Right lobe of liver (tissue), 6 donors: ENCODE results near the gene FAM171A1. TPM values are rescaled to one million over a fixed set of nuclear protein-coding genes. Genes with fewer than 3 reads are reported as not detected.

Experiments used
- ATAC-seq, 4 donors: fragments of 200-7000 bp; cut with Tn5 transposase; one replicate each; pipeline ENCODE4 v1.9.1; 2020; ENCODE audit warnings: mild to moderate bottlenecking in 4 of 4, moderate library complexity in 4 of 4
- DNase-seq, 3 donors: peaks; one replicate each; pipeline ENCODE4 v3.0.0-alpha.2; 2020
- H3K27ac ChIP-seq, 3 donors: fragments of 200-600 bp; one replicate each; pipeline ENCODE4 v1.8.0; 2022
- H3K27me3 ChIP-seq, 2 donors: fragments of 200-600 bp; one replicate each; pipeline ENCODE4 v1.8.0; 2022
- H3K36me3 ChIP-seq, 4 donors: fragments of 200-600 bp; sonication (generic) in 1 of 4; one replicate each; pipeline versions ENCODE4 v1.5.1 to v1.8.0; 2017 to 2022; ENCODE audit warnings: control low read depth in 1 of 4
- H3K4me1 ChIP-seq, 4 donors: fragments of 200-600 bp; sonication (generic) in 1 of 4; one replicate each; pipeline versions ENCODE4 v1.5.1 to v1.8.0; 2017 to 2022; ENCODE audit warnings: control low read depth in 1 of 4
- H3K4me3 ChIP-seq, 3 donors: fragments of 200-600 bp; one replicate each; pipeline ENCODE4 v1.8.0; 2022
- H3K9me3 ChIP-seq, 4 donors: fragments of 200-600 bp; sonication (generic) in 1 of 4; one replicate each; pipeline versions ENCODE4 v1.5.1 to v1.8.0; 2017 to 2022; ENCODE audit warnings: control low read depth in 1 of 4
- POLR2A ChIP-seq: fragments of 450-650 bp; IDR thresholded peaks from one replicate; pipeline ENCODE4 v1.6.1; 2017; ENCODE audit warnings: antibody characterized with exemption, mild to moderate bottlenecking
- WGBS: methylation state at CpG from one replicate; pipeline ENCODE4 v1.1.6; 2018; ENCODE audit warnings: low coverage, low lambda C conversion rate; ENCODE audit not compliant: insufficient coverage; ENCODE audit errors: missing lambda C conversion rate; 5-methylcytosine and 5-hydroxymethylcytosine counted together
- intact Hi-C, 2 donors: fragments of 100-400 bp; cut with DNase I; formaldehyde crosslinking; loops; one replicate each; pipeline versions ENCODE4 v1.11.2 to v1.14.1; 2022
- total RNA-seq, 6 experiments: library from RNA; depleted of rRNA in 2 of 6; stranded (reverse); fragments of >200 nt in 2 of 6; fragmentation: NEBNext Ultra II Directional in 3 of 6; extraction: Animal tissue kit (Norgen Biotek cat#: 25700) in 3 of 6; gene quantifications; one replicate each; pipeline versions ENCODE4 v1.1.0 to v1.2.4, GENCODE V29; 2016 to 2023
- TF ChIP-seq, protein P1 (sequence below), 4 donors: fragments of 200-600 bp in 3 of 4; fragments of 450-650 bp in 1 of 4; IDR thresholded peaks; one replicate each; pipeline versions ENCODE4 v1.5.1 to v1.8.0; 2016 to 2022; ENCODE audit warnings: antibody characterized with exemption in 4 of 4, mild to moderate bottlenecking in 2 of 4
- donor health status: DM: no; HTN: yes; CAD: no.
- donor health status: DM: no; HTN: no; CAD: no.
- donor health status: DM: no; HTN: no; CAD: no.
- donor health status: DM: no; HTN: yes; CAD: no.
- donor health status: DM: no; HTN: yes; CAD: no.

The FAM171A1 gene
- total RNA-seq, 6 experiments from 2014 or later = 6.1 to 12.1 (median 10.3) TPM

DNA sequence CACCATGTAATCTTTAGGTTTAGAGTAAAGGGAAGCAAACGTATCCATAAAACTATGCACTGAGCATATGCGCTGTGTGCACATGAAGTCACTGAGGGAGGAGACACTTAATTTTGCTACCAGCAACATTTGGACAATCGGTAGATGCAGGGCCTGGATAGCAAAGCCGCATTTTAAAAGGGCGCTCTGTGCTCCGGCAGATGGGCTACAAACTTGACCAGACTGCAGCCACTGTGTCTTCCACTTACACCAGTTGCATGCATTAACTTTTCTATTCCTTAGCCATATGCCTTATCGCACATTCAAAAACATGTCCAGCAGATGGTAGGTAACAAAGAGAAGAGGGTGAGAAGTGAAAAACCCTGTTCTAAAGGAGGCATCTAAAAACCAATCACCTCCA, 18.3 kb downstream of the FAM171A1 start:
- no peaks in the 10 kb centered on the region for H3K9me3 ChIP-seq
- no peak overlapping the region for H3K27ac ChIP-seq
- intact Hi-C loops = no loop called here
- H3K4me1 ChIP-seq = peaks cover 0 to 19% (median 3%) of the 10 kb centered on the region in 4 donors
- DNase-seq = no peak
- WGBS = 95% methylated on average over 7 of the region's 7 CpGs
- no peak overlapping the region for H3K4me3 ChIP-seq
- no peaks in the 10 kb centered on the region for H3K36me3 ChIP-seq
- H3K27me3 ChIP-seq = no peaks in the 10 kb centered on the region
- ATAC-seq = no peak
- TF ChIP-seq POLR2A = no peak
- TF ChIP-seq, protein P1, sequence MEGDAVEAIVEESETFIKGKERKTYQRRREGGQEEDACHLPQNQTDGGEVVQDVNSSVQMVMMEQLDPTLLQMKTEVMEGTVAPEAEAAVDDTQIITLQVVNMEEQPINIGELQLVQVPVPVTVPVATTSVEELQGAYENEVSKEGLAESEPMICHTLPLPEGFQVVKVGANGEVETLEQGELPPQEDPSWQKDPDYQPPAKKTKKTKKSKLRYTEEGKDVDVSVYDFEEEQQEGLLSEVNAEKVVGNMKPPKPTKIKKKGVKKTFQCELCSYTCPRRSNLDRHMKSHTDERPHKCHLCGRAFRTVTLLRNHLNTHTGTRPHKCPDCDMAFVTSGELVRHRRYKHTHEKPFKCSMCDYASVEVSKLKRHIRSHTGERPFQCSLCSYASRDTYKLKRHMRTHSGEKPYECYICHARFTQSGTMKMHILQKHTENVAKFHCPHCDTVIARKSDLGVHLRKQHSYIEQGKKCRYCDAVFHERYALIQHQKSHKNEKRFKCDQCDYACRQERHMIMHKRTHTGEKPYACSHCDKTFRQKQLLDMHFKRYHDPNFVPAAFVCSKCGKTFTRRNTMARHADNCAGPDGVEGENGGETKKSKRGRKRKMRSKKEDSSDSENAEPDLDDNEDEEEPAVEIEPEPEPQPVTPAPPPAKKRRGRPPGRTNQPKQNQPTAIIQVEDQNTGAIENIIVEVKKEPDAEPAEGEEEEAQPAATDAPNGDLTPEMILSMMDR (IDR thresholded peaks at IDR 0.05) = no peak

DNA sequence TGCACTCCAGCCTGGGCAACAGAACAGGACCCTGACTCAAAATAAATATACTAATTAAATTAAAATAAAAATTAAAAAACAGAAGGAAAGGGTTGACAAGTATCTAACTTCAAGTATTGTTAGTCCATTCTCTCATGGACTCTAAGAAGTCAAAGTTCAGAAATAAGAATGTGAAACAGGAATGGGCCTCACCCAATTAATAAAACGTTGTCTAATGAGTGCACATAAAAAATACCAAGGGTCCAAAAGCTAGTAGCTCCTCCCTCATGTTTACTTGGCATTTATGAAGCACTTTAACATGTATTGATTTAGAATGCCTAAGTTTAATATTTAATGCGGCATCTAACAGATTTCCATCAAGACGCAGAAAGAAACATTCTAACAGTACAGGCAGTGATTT, 18.9 kb downstream of the FAM171A1 start:
- 68% methylated on average over 3 of the region's 3 CpGs for WGBS
- ATAC-seq (no peak), DNase-seq (no peak)
- H3K36me3 ChIP-seq = no peaks in the 10 kb centered on the region
- TF ChIP-seq POLR2A = no peak
- TF ChIP-seq, protein P1 (IDR thresholded peaks at IDR 0.05) = no peak
- no peak overlapping the region for H3K4me3 ChIP-seq
- intact Hi-C loops = no loop called here
- H3K27ac ChIP-seq = no peak overlapping the region
- no peaks in the 10 kb centered on the region for H3K27me3 ChIP-seq
- no peaks in the 10 kb centered on the region for H3K9me3 ChIP-seq
- H3K4me1 ChIP-seq = peaks cover 0 to 19% (median 3%) of the 10 kb centered on the region in 4 donors

DNA sequence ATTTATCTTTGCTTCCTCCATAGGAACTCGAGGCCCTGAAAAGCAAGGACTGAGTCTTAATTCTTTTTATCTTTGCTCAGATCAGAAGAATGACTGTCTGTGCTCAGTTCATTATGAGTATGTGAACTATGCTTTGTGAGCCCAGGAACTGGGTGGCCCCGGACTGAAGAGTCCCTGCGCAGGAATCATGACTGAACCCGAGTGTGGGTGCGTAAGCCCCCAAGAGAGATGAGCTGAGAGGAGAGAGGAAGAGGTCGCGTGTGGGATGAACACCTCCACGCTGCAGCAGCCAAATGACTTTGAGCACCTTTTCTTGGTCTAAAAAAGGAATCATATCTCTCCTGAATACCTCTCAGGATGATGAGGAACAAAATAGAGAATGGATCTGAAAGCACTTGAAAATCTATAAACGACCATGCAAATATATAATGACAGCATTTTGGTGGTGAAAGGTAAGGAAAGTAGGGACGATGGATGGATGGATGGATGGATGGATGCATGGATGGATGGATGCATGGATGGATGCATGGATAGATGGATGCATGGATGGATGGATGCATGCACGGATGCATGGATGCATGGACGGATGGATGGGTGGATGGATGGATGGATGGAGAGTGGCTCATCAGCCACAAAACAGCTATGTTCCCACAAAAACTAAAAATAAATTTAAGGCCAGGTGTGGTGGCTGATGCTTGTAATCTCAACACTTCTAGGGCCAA, 19.8 kb downstream of the FAM171A1 start:
- TF ChIP-seq, protein P1 (IDR thresholded peaks at IDR 0.05) = no peak
- no peak for TF ChIP-seq POLR2A
- no peak for DNase-seq
- no peak for ATAC-seq

DNA sequence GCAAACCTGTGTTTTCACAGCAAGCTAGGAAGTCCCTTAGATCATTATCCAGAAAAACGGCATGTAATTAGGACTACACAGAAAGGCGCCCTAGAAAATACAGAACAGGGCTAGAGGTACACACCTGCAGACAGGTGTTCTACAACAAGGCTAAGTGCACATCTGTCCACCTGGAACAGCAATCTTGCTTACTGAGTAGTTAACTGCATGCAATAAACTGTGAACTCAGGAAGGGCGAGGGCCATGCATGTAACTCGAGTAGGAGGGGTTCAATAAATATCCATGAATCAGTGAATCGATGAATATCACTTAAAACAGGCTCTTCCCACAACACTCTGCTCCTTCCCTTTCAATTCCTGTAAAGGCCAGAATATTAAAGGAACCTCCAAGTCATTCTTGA, 22.0 kb downstream of the FAM171A1 start:
- Histone ChIP-seq H3K36me3 (no peaks in the 10 kb centered on the region), H3K27me3 (no peaks in the 10 kb centered on the region), H3K9me3 (no peaks in the 10 kb centered on the region), H3K4me3 (no peak overlapping the region), H3K27ac (no peak overlapping the region), H3K4me1 (peaks cover 0 to 34% (median 11%) of the 10 kb centered on the region in 4 donors)
- ATAC-seq = no peak
- intact Hi-C loops = no loop called here
- no peak for TF ChIP-seq POLR2A
- TF ChIP-seq, protein P1 (IDR thresholded peaks at IDR 0.05) = no peak
- 72% methylated on average over 5 of the region's 5 CpGs for WGBS
- no peak for DNase-seq

More for the DNA sequence above, 19.8 kb downstream of the FAM171A1 start:
- H3K36me3 ChIP-seq = no peaks in the 10 kb centered on the region
- intact Hi-C loops = no loop called here
- H3K9me3 ChIP-seq = no peaks in the 10 kb centered on the region
- H3K27ac ChIP-seq = no peak overlapping the region
- H3K4me3 ChIP-seq = no peak overlapping the region
- H3K4me1 ChIP-seq = peaks cover 0 to 19% (median 4%) of the 10 kb centered on the region in 4 donors
- 68% methylated on average over 12 of the region's 12 CpGs for WGBS
- H3K27me3 ChIP-seq = no peaks in the 10 kb centered on the region
